GM19324 (cell line): ENCODE results near the gene GRB10.
"Not testable (repeated sequence)": the region's sequence is repeated elsewhere in the genome, so short reads cannot be mapped to it uniquely, and the experiment has no call there.

Source experiments
- ATAC-seq: cut with Tn5 transposase; IDR thresholded peaks from one replicate; pipeline ENCODE4 v1.9.1; 2021; ENCODE audit warnings: mild to moderate bottlenecking, moderate library complexity; ENCODE audit not compliant: unreplicated experiment, low FRiP score

Gene GRB10

GRCh38 chr7:50748472-50748871, 34.2 kb downstream of the GRB10 start:
- ATAC-seq = no peak

- no peak for ATAC-seq
Observed at GRCh38 chr7:50745835-50746234, 36.9 kb downstream of the GRB10 start.

- no peak for ATAC-seq
Observed at GRCh38 chr7:50745336-50745735, 37.4 kb downstream of the GRB10 start.

GRCh38 chr7:50743893-50744292, 38.8 kb downstream of the GRB10 start:
- no peak for ATAC-seq

- no peak for ATAC-seq
Observed at GRCh38 chr7:50743016-50743415, 39.7 kb downstream of the GRB10 start.

GRCh38 chr7:50742401-50742800, 40.3 kb downstream of the GRB10 start:
- ATAC-seq = no peak

GRCh38 chr7:50739744-50740435, 42.8 kb downstream of the GRB10 start:
- no peak for ATAC-seq

GRCh38 chr7:50738932-50739331, 43.8 kb downstream of the GRB10 start:
- no peak for ATAC-seq

- ATAC-seq = not testable (repeated sequence)
Observed at GRCh38 chr7:50735836-50736235, 46.9 kb downstream of the GRB10 start.

- ATAC-seq = no peak
Observed at GRCh38 chr7:50735333-50735732, 47.4 kb downstream of the GRB10 start.

- ATAC-seq = no peak
Observed at GRCh38 chr7:50734246-50734645, 48.5 kb downstream of the GRB10 start.

GRCh38 chr7:50733552-50733951, 49.1 kb downstream of the GRB10 start:
- no peak for ATAC-seq

- ATAC-seq = no peak
Observed at GRCh38 chr7:50731703-50732582, 50.8 kb downstream of the GRB10 start.

- ATAC-seq = no peak
Observed at GRCh38 chr7:50730446-50731400, 52.0 kb downstream of the GRB10 start.

GRCh38 chr7:50729962-50730361, 52.7 kb downstream of the GRB10 start:
- no peak for ATAC-seq

- ATAC-seq = no peak
Observed at GRCh38 chr7:50728184-50728583, 54.5 kb downstream of the GRB10 start.

GRCh38 chr7:50727711-50728110, 55.0 kb downstream of the GRB10 start:
- ATAC-seq = no peak

GRCh38 chr7:50727072-50727471, 55.6 kb downstream of the GRB10 start:
- no peak for ATAC-seq

GRCh38 chr7:50725774-50726173, 56.9 kb downstream of the GRB10 start:
- ATAC-seq = no peak
